NCI-H1694 treated with DMSO at 0.1 percent for 48 hours (cell line): Measurements from ENCODE around the gene KCNC4.

Source experiments
- DNase-seq: peaks from one replicate; lab custom pipeline; 2025; lab: John Stamatoyannopoulos, UW

KCNC4 gene

GRCh38 chr1:110209715-110210603 is at the start of gene KCNC4:
Gene KCNC4, plus strand, starts transcription at chr1:110210314. Its CDS starts 1,186 bp downstream, at chr1:110211500.
- peak; percentile 51 for DNase-seq

GRCh38 chr1:110160538-110161100 is 49.5 kb upstream of the KCNC4 start:
- no peak for DNase-seq

GRCh38 chr1:110161165-110161564 is 48.9 kb upstream of the KCNC4 start:
- no peak for DNase-seq

- no peak for DNase-seq
Measured at GRCh38 chr1:110161849-110162248, 48.3 kb upstream of the KCNC4 start.

- no peak for DNase-seq
Measured at GRCh38 chr1:110163591-110163990, 46.5 kb upstream of the KCNC4 start.

- DNase-seq, result no peak
Measured at GRCh38 chr1:110164725-110165350, 45.3 kb upstream of the KCNC4 start.

- DNase-seq, result no peak
Measured at GRCh38 chr1:110165761-110166231, 44.3 kb upstream of the KCNC4 start.

- DNase-seq, result no peak
Measured at GRCh38 chr1:110166861-110167260, 43.3 kb upstream of the KCNC4 start.

- peak; percentile 89 for DNase-seq
Measured at GRCh38 chr1:110170766-110171733, 39.1 kb upstream of the KCNC4 start.

- no peak for DNase-seq
Measured at GRCh38 chr1:110172001-110172400, 38.1 kb upstream of the KCNC4 start.

- DNase-seq, result no peak
Measured at GRCh38 chr1:110173466-110174105, 36.5 kb upstream of the KCNC4 start.

- DNase-seq, result no peak
Measured at GRCh38 chr1:110174961-110175360, 35.2 kb upstream of the KCNC4 start.

- DNase-seq, result peak; percentile 80
Measured at GRCh38 chr1:110176299-110176956, 33.7 kb upstream of the KCNC4 start.

- no peak for DNase-seq
Measured at GRCh38 chr1:110177775-110178174, 32.3 kb upstream of the KCNC4 start.

GRCh38 chr1:110183642-110184167 is 26.4 kb upstream of the KCNC4 start:
- DNase-seq, result no peak

GRCh38 chr1:110184446-110184845 is 25.7 kb upstream of the KCNC4 start:
- no peak for DNase-seq

- peak; percentile 46 for DNase-seq
Measured at GRCh38 chr1:110185181-110185580, 24.9 kb upstream of the KCNC4 start.

GRCh38 chr1:110186558-110186957 is 23.6 kb upstream of the KCNC4 start:
- DNase-seq, result no peak

GRCh38 chr1:110187139-110187890 is 22.8 kb upstream of the KCNC4 start:
- DNase-seq, result peak; percentile 82
